AG08395 (cell line): ENCODE results near the gene PLPPR4.

Experiments used
- DNase-seq: peaks from one replicate; pipeline ENCODE4 v3.0.0; 2012; ENCODE audit warnings: mixed read lengths, low spot score

Gene PLPPR4

GRCh38 chr1:99348397-99349132, 84.3 kb downstream of the PLPPR4 start:
- DNase-seq: no peak

GRCh38 chr1:99352821-99353220, 88.5 kb downstream of the PLPPR4 start:
- no peak for DNase-seq

- no peak for DNase-seq
These were observed 94.5 kb downstream of the PLPPR4 start for GRCh38 chr1:99358770-99359169.
